ENCODE results near the gene SLC28A1. TPM values are rescaled to one million over a fixed set of nuclear protein-coding genes. Genes with fewer than 3 reads are reported as not detected.

Gene SLC28A1
- total RNA-seq, 1 experiment from 2014 or later = not detected

DNA sequence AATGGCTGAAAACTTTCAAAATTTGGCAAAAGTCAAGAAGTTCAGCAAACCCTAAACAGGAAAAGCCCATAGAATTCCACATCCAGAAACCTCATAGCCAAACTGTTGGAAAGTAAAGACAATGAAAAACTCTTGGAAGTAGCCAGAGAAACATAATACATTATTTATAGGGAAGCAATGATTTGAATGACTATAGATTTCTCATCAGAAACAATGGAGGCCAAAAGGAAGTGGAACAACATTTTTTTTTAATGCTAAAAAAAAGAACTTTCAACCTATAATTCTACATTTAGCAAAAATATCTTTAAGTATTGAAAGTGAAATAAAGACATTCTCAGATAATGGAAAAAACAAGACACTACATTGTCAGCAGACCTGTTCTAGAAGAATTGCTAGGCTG is 37.1 kb upstream of the SLC28A1 start:
- intact Hi-C loops (cut with micrococcal nuclease; ENCODE audit: unreplicated experiment) = no loop called here
- no peak overlapping the region for H3K4me3 ChIP-seq (ENCODE audit: low read depth in 2 of 2, low read length in 2 of 2)

DNA sequence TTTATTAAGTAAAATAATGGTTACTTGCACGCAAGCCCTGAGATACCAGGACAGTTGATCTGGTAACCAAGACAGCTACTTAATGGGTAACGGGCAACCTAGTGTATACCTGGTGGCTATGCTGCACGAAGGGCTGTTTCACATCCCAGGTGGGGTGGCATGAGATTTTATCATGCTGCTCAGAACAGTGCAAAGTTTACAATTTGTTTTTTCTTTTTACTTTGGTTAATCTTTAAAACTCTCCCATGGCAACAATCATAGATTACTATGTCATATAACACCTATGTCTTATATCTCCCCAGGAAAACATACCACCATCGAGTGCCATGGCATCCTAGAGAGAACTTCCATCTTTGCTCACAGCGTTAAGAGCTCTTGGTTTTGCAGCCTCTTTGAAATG is 32.2 kb upstream of the SLC28A1 start:
- CTCF ChIA-PET = no interaction called here
- Histone ChIP-seq H3K27ac (ENCODE audit: low read length) (no peak overlapping the region), H3K4me1 (ENCODE audit: control insufficient read depth, insufficient read depth, low read length) (no peaks in the 10 kb centered on the region), H3K4me3 (ENCODE audit: low read depth in 2 of 2, low read length in 2 of 2) (no peak overlapping the region), H3K9me3 (ENCODE audit: control insufficient read depth, insufficient read depth, low read depth, low read length) (peaks cover 8% of the 10 kb centered on the region), H3K27me3 (ENCODE audit: control insufficient read depth, insufficient read depth, low read length) (no peaks in the 10 kb centered on the region), H3K36me3 (ENCODE audit: control insufficient read depth, insufficient read depth, low read length) (no peaks in the 10 kb centered on the region)
- BruUV-seq (replicated peaks) = no TSS peak
- intact Hi-C loops (cut with micrococcal nuclease; ENCODE audit: unreplicated experiment) = no loop called here
- POLR2A ChIA-PET = no interaction called here
- TF ChIP-seq POLR2AphosphoS5 (IDR thresholded peaks at IDR 0.05; ENCODE audit: low read depth, low read length) = no peak
- TF ChIP-seq, protein P1, sequence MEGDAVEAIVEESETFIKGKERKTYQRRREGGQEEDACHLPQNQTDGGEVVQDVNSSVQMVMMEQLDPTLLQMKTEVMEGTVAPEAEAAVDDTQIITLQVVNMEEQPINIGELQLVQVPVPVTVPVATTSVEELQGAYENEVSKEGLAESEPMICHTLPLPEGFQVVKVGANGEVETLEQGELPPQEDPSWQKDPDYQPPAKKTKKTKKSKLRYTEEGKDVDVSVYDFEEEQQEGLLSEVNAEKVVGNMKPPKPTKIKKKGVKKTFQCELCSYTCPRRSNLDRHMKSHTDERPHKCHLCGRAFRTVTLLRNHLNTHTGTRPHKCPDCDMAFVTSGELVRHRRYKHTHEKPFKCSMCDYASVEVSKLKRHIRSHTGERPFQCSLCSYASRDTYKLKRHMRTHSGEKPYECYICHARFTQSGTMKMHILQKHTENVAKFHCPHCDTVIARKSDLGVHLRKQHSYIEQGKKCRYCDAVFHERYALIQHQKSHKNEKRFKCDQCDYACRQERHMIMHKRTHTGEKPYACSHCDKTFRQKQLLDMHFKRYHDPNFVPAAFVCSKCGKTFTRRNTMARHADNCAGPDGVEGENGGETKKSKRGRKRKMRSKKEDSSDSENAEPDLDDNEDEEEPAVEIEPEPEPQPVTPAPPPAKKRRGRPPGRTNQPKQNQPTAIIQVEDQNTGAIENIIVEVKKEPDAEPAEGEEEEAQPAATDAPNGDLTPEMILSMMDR (IDR thresholded peaks at IDR 0.05) = no peak
- in situ Hi-C loops (cut with HindIII; ENCODE audit: low pct_unique_long_range_greater_than_20kb, low sequenced_read_pairs) = no loop called here
- DNase-seq (ENCODE audit: low read depth, low spot score) = no peak
- no peak for ATAC-seq

More for the DNA sequence above, 37.1 kb upstream of the SLC28A1 start:
- Histone ChIP-seq H3K27ac (ENCODE audit: low read length) (no peak overlapping the region), H3K4me1 (ENCODE audit: control insufficient read depth, insufficient read depth, low read length) (no peaks in the 10 kb centered on the region), H3K36me3 (ENCODE audit: control insufficient read depth, insufficient read depth, low read length) (no peaks in the 10 kb centered on the region), H3K9me3 (ENCODE audit: control insufficient read depth, insufficient read depth, low read depth, low read length) (peaks cover 10% of the 10 kb centered on the region), H3K27me3 (ENCODE audit: control insufficient read depth, insufficient read depth, low read length) (no peaks in the 10 kb centered on the region)
- in situ Hi-C loops (cut with HindIII; ENCODE audit: low pct_unique_long_range_greater_than_20kb, low sequenced_read_pairs) = no loop called here
- TF ChIP-seq SIN3A (IDR thresholded peaks at IDR 0.05; ENCODE audit: borderline replicate concordance, insufficient read depth, low read depth, low read length) = no peak
- TF ChIP-seq, protein P1 (IDR thresholded peaks at IDR 0.05) = no peak
- TF ChIP-seq, protein P2, sequence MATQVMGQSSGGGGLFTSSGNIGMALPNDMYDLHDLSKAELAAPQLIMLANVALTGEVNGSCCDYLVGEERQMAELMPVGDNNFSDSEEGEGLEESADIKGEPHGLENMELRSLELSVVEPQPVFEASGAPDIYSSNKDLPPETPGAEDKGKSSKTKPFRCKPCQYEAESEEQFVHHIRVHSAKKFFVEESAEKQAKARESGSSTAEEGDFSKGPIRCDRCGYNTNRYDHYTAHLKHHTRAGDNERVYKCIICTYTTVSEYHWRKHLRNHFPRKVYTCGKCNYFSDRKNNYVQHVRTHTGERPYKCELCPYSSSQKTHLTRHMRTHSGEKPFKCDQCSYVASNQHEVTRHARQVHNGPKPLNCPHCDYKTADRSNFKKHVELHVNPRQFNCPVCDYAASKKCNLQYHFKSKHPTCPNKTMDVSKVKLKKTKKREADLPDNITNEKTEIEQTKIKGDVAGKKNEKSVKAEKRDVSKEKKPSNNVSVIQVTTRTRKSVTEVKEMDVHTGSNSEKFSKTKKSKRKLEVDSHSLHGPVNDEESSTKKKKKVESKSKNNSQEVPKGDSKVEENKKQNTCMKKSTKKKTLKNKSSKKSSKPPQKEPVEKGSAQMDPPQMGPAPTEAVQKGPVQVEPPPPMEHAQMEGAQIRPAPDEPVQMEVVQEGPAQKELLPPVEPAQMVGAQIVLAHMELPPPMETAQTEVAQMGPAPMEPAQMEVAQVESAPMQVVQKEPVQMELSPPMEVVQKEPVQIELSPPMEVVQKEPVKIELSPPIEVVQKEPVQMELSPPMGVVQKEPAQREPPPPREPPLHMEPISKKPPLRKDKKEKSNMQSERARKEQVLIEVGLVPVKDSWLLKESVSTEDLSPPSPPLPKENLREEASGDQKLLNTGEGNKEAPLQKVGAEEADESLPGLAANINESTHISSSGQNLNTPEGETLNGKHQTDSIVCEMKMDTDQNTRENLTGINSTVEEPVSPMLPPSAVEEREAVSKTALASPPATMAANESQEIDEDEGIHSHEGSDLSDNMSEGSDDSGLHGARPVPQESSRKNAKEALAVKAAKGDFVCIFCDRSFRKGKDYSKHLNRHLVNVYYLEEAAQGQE (IDR thresholded peaks at IDR 0.05; ENCODE audit: insufficient read depth in 1 of 2, low read depth in 2 of 2, low read length in 1 of 2) = no peak
- TF ChIP-seq TCF7L2 (IDR thresholded peaks at IDR 0.05; ENCODE audit: low read depth, low read length) = no peak
- no peak for TF ChIP-seq POLR2AphosphoS5 (IDR thresholded peaks at IDR 0.05; ENCODE audit: low read depth, low read length)
- POLR2A ChIA-PET = no interaction called here
- ATAC-seq (no peak), DNase-seq (ENCODE audit: low read depth, low spot score) (no peak)
- no TSS peak for BruUV-seq (replicated peaks)
- CTCF ChIA-PET = no interaction called here

DNA sequence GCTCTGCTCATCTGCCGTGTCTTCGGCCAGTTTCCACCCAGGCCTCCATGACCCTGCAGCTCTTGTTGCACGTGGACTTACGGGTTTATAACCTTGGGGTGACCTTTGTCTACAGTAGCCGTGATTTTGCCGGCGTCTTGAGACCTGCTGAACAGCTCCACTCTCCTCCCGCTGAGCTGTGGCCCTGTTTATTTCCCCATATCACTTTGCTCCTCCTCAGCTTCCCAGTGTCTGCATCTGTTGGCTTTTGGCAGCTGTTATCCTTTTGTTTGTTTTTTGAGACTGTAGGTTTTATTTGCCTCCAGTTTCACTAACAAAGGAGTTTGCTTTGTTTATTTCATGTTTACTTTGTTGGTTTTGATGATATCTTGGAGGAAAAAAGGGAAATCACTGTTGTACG is 29.3 kb upstream of the SLC28A1 start:
- no TSS peak for BruUV-seq (replicated peaks)

More for the DNA sequence above, 29.3 kb upstream of the SLC28A1 start:
- intact Hi-C loops (cut with micrococcal nuclease; ENCODE audit: unreplicated experiment) = no loop called here
- Histone ChIP-seq H3K27ac (ENCODE audit: low read length) (no peak overlapping the region), H3K9me3 (ENCODE audit: control insufficient read depth, insufficient read depth, low read depth, low read length) (no peaks in the 10 kb centered on the region), H3K36me3 (ENCODE audit: control insufficient read depth, insufficient read depth, low read length) (no peaks in the 10 kb centered on the region), H3K27me3 (ENCODE audit: control insufficient read depth, insufficient read depth, low read length) (no peaks in the 10 kb centered on the region), H3K4me3 (ENCODE audit: low read depth in 2 of 2, low read length in 2 of 2) (no peak overlapping the region), H3K4me1 (ENCODE audit: control insufficient read depth, insufficient read depth, low read length) (no peaks in the 10 kb centered on the region)
- TF ChIP-seq SIN3A (IDR thresholded peaks at IDR 0.05; ENCODE audit: borderline replicate concordance, insufficient read depth, low read depth, low read length) (no peak), POLR2AphosphoS5 (IDR thresholded peaks at IDR 0.05; ENCODE audit: low read depth, low read length) (no peak), TCF7L2 (IDR thresholded peaks at IDR 0.05; ENCODE audit: low read depth, low read length) (no peak)
- TF ChIP-seq, protein P1 (IDR thresholded peaks at IDR 0.05) = no peak
- TF ChIP-seq, protein P2 (IDR thresholded peaks at IDR 0.05; ENCODE audit: insufficient read depth in 1 of 2, low read depth in 2 of 2, low read length in 1 of 2) = no peak
- no peak for DNase-seq (ENCODE audit: low read depth, low spot score)
- ATAC-seq = no peak
- POLR2A ChIA-PET = no interaction called here
- in situ Hi-C loops (cut with HindIII; ENCODE audit: low pct_unique_long_range_greater_than_20kb, low sequenced_read_pairs) = no loop called here
- CTCF ChIA-PET = no interaction called here

Measured in Panc1 (cell line).